Lower lobe of right lung (tissue), 2 donors: ENCODE data around the gene EPHA4. TPM values are rescaled to one million over a fixed set of nuclear protein-coding genes. Genes with fewer than 3 reads are reported as not detected.

Source experiments
- ATAC-seq, 2 donors: fragments of 200-7000 bp; cut with Tn5 transposase; one replicate each; pipeline ENCODE4 v1.9.1; 2020 to 2022; ENCODE audit warnings: mild to moderate bottlenecking in 2 of 2, moderate library complexity in 2 of 2
- DNase-seq: peaks from one replicate; pipeline ENCODE4 v3.0.0-alpha.2; 2020
- H3K27ac ChIP-seq: fragments of 200-600 bp; one replicate; pipeline ENCODE4 v1.8.0; 2022
- H3K27me3 ChIP-seq: fragments of 200-600 bp; one replicate; pipeline ENCODE4 v1.8.0; 2022; ENCODE audit warnings: low read depth
- H3K36me3 ChIP-seq: fragments of 200-600 bp; one replicate; pipeline ENCODE4 v1.8.0; 2022; ENCODE audit warnings: mild to moderate bottlenecking
- H3K4me1 ChIP-seq: fragments of 200-600 bp; one replicate; pipeline ENCODE4 v1.8.0; 2022
- H3K4me3 ChIP-seq: fragments of 200-600 bp; one replicate; pipeline ENCODE4 v1.8.0; 2022; ENCODE audit warnings: mild to moderate bottlenecking
- H3K9me3 ChIP-seq: fragments of 200-600 bp; one replicate; pipeline ENCODE4 v1.8.0; 2022
- intact Hi-C: fragments of 100-400 bp; cut with DNase I; formaldehyde crosslinking; loops from one replicate; pipeline ENCODE4 v1.11.0; 2022
- total RNA-seq: library from RNA; stranded (reverse); fragmentation: NEBNext Ultra II Directional; extraction: Animal tissue kit (Norgen Biotek cat#: 25700); gene quantifications from one replicate; pipeline ENCODE4 v1.2.1, GENCODE V29; 2021
- TF ChIP-seq, protein P1 (sequence below): fragments of 200-600 bp; IDR thresholded peaks from one replicate; pipeline ENCODE4 v1.8.0; 2022; ENCODE audit warnings: antibody characterized with exemption, mild to moderate bottlenecking
- donor health status: DM: no; HTN: yes; CAD: no; lungs with severe emphysema.

Gene EPHA4
- total RNA-seq, 1 donor from 2014 or later = 13.8 TPM

DNA sequence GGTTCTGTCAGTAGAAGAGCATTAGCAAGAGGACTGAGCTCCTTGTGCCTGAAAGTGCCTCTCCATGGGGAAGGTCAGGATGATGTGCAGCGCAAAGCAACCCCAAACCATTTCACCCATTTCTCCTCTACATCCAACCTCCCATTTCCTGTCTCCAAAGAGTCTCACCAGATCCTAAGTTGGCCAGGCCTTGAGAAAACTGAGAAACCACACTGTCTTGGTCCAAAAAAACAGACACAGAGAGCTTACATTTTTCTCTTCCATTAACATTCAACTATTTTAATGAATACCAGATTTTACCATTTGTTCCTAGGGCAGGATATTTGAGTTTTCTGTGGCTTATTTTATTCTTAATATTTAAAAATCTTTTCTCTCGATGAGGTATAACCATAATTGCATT is 195.0 kb downstream of the EPHA4 start:
- H3K4me1 ChIP-seq = no peaks in the 10 kb centered on the region
- H3K4me3 ChIP-seq = no peak overlapping the region
- ATAC-seq = no peak
- H3K27ac ChIP-seq = no peak overlapping the region
- H3K36me3 ChIP-seq = no peaks in the 10 kb centered on the region
- no peak for DNase-seq
- TF ChIP-seq, protein P1, sequence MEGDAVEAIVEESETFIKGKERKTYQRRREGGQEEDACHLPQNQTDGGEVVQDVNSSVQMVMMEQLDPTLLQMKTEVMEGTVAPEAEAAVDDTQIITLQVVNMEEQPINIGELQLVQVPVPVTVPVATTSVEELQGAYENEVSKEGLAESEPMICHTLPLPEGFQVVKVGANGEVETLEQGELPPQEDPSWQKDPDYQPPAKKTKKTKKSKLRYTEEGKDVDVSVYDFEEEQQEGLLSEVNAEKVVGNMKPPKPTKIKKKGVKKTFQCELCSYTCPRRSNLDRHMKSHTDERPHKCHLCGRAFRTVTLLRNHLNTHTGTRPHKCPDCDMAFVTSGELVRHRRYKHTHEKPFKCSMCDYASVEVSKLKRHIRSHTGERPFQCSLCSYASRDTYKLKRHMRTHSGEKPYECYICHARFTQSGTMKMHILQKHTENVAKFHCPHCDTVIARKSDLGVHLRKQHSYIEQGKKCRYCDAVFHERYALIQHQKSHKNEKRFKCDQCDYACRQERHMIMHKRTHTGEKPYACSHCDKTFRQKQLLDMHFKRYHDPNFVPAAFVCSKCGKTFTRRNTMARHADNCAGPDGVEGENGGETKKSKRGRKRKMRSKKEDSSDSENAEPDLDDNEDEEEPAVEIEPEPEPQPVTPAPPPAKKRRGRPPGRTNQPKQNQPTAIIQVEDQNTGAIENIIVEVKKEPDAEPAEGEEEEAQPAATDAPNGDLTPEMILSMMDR = no peak
- H3K27me3 ChIP-seq = no peaks in the 10 kb centered on the region
- intact Hi-C loops = no loop called here
- no peaks in the 10 kb centered on the region for H3K9me3 ChIP-seq

DNA sequence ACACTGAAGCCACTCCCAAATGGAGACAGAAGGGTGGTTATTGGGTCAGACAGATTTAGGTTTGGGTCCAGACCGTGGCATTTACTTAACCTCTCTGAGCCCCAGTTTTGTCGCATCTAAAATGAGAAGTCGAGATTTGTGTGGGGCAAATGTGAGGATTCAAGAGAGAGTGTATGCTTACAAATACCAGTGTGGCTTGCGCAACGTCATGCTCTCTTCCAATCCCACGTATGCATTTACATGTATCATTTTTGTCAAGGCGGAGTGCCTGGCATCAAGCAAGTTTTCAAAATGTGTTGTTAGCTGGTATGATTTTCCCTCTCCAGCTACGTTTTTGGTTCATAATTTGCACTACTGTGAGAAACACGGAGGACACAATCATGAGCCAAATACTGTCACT is 197.9 kb downstream of the EPHA4 start:
- Histone ChIP-seq H3K4me3 (no peak overlapping the region), H3K4me1 (no peaks in the 10 kb centered on the region), H3K27me3 (no peaks in the 10 kb centered on the region), H3K36me3 (no peaks in the 10 kb centered on the region), H3K9me3 (no peaks in the 10 kb centered on the region), H3K27ac (no peak overlapping the region)
- intact Hi-C loops = no loop called here
- no peak for DNase-seq
- TF ChIP-seq, protein P1 = no peak
- no peak for ATAC-seq

DNA sequence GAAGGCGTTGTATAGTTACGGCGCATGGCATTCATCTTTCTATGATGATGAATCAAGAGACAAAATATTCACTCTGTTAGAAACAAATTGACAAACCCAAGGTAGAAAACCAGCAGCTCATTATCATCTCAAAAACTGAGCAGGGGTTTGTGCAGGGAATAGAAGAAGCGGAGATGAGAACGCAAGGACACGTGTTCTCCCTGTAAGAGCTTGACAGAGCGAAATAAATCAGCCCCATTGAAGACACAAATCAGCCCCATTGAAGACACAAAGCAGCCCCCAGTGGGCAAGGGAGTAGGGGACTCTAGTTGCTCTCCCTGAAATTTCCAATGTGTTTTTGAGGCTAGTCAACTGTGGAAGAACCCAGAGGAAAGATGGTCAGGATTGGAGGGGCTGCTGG is 199.2 kb downstream of the EPHA4 start:
- no peak for DNase-seq
- no peak for ATAC-seq
- TF ChIP-seq, protein P1 = no peak
- no peak overlapping the region for H3K27ac ChIP-seq
- H3K4me1 ChIP-seq = no peaks in the 10 kb centered on the region
- H3K27me3 ChIP-seq = no peaks in the 10 kb centered on the region
- H3K4me3 ChIP-seq = no peak overlapping the region
- H3K9me3 ChIP-seq = no peaks in the 10 kb centered on the region
- no peaks in the 10 kb centered on the region for H3K36me3 ChIP-seq
- intact Hi-C loops = no loop called here

DNA sequence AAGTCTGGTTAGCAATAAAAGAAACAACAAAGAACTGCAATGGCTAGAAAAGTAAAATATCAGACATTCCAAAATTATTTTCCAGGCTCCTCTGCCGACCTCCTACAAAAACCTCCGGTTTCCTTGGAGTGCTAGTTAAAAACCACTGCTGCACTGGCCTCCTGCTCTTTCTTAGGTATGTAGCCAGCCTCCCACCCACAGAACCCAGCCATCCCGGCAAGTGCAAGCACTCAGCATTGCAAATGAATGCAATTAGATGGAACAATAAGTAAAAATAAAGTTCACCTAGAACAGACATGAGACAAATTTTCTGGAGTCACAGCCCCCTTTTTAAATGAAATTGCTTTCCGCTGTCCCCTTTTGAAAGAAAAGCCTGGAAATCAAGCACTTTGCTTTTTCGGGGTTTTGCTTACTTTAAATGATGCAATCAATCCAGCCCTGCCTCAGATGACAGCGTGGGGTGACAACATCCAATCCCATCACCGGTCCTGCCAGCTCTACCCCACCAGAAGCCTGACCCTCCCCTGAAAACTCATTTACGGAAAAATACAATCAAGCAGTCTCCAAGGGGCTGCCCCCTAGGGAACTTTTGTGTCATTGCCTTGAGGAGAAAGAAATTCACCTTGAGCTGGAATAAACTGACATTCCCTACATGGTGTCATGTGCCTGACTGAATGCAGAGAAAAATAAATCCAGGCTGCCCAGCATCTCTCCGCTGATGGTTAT is 199.8 kb downstream of the EPHA4 start:
- intact Hi-C loops = no loop called here
- TF ChIP-seq, protein P1 = no peak
- Histone ChIP-seq H3K36me3 (no peaks in the 10 kb centered on the region), H3K4me3 (no peak overlapping the region), H3K9me3 (no peaks in the 10 kb centered on the region), H3K27me3 (no peaks in the 10 kb centered on the region), H3K4me1 (no peaks in the 10 kb centered on the region), H3K27ac (no peak overlapping the region)
- DNase-seq (no peak), ATAC-seq (no peak)

DNA sequence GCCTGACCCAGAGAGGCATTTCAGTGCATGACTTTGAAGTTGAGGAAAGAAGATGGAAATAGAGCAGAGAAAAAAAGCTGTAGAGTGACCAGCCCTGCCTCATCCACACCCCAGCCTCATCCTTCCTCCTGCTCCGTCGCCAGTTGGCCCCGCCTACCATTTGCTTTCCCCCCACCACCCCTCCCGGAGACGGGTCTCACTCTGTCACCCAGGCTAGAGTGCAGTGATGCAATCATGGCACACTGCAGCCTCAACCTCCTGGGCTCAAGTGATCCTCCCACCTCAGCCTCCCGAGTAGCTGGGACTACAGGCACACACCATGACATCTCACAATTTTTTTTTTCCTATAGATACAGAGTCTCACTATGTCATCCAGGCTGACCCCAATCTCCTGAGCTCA is 200.8 kb downstream of the EPHA4 start:
- no peak for ATAC-seq
- intact Hi-C loops = no loop called here
- TF ChIP-seq, protein P1 = no peak

More for the DNA sequence above, 200.8 kb downstream of the EPHA4 start:
- no peak overlapping the region for H3K4me3 ChIP-seq
- no peaks in the 10 kb centered on the region for H3K36me3 ChIP-seq
- no peaks in the 10 kb centered on the region for H3K27me3 ChIP-seq
- H3K27ac ChIP-seq = no peak overlapping the region
- DNase-seq = no peak
- no peaks in the 10 kb centered on the region for H3K4me1 ChIP-seq
- H3K9me3 ChIP-seq = no peaks in the 10 kb centered on the region
